ENCODE data around the gene RBP3.

Gene RBP3

DNA sequence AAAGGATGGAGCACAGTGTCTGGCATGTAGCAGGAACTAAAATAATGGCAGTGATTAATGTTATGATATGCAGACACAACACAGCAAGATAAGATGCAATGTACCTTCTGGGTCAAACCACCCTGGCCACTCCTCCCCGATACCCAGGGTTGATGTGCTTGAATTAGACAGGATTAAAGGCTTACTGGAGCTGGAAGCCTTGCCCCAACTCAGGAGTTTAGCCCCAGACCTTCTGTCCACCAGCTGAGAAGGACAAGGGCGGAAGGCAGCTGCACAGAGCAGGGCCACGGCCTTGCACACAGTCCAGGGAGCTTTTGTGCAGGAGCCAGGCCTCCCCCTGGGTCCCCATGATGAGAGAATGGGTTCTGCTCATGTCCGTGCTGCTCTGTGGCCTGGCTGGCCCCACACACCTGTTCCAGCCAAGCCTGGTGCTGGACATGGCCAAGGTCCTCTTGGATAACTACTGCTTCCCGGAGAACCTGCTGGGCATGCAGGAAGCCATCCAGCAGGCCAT is at the start of gene RBP3:
RBP3 (plus strand) TSS at position 226 of the 514 bp plus-strand sequence; CDS start at position 348, 122 bp downstream.
- no peak for DNase-seq (ENCODE audit: low read depth in 3 of 3, low spot score in 1 of 3)

- DNase-seq (ENCODE audit: low read depth in 3 of 3, low spot score in 1 of 3): no peak
These were observed 49.4 kb upstream of the RBP3 start for GRCh38 chr10:47298715-47299114.

- DNase-seq (ENCODE audit: low read depth in 3 of 3, low spot score in 1 of 3): no peak
These were observed 48.3 kb upstream of the RBP3 start, which contains the start of gene GDF10 for GRCh38 chr10:47299611-47300428. TSS of gene GDF10 (plus strand) at chr10:47300197. CDS start at chr10:47300652, 455 bp downstream.

- no peak for DNase-seq (ENCODE audit: low read depth in 3 of 3, low spot score in 1 of 3)
These were observed 47.7 kb upstream of the RBP3 start for GRCh38 chr10:47300429-47300931.

DNA sequence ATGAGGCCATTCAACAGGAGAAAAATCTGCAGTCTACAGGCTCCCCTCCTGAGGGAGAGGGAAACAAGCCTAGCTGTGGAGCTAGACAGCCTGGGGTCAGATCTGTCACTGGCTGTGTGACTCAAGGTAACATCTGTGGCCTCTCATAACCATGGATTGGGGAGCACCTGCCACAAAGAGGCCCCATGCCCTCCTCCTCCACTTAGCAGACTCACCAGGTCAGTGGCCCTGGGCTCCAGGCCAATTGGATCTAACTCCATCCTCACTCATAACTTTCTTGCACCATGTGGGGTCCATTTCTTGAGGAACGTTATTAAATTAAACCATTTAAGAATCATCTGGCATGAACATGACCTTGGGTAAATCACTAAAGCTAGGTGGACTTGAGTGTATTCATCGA is 46.3 kb upstream of the RBP3 start:
- DNase-seq (ENCODE audit: low read depth in 3 of 3, low spot score in 1 of 3): no peak

- DNase-seq (ENCODE audit: low read depth in 3 of 3, low spot score in 1 of 3): no peak
These were observed 45.1 kb upstream of the RBP3 start for GRCh38 chr10:47303105-47303504.

DNA sequence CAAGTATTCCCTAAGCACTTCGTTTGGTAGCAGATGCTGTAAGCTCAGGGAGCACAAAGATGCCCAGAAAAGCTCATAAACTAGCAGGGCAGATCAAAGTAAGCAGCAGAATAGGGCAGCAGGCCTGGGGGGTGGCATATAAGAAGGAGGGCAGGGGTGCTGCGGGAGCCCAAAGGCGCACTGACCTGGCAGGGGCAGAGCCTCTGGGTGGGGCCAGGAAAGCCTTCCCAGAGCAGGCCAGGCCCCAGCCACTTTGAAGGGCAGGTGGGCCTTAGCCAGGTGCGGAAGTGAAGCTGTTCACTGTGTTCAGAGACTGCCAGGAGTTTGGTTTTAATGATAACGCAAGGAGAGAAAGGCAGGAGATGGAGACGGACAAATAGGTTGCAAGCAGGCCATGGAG is 44.3 kb upstream of the RBP3 start:
- no peak for DNase-seq (ENCODE audit: low read depth in 3 of 3, low spot score in 1 of 3)

GRCh38 chr10:47305566-47305965 is 42.6 kb upstream of the RBP3 start:
- no peak for DNase-seq (ENCODE audit: low read depth in 3 of 3, low spot score in 1 of 3)

- DNase-seq (ENCODE audit: low read depth in 3 of 3, low spot score in 1 of 3): no peak
These were observed 41.6 kb upstream of the RBP3 start for GRCh38 chr10:47306387-47307210.

DNA sequence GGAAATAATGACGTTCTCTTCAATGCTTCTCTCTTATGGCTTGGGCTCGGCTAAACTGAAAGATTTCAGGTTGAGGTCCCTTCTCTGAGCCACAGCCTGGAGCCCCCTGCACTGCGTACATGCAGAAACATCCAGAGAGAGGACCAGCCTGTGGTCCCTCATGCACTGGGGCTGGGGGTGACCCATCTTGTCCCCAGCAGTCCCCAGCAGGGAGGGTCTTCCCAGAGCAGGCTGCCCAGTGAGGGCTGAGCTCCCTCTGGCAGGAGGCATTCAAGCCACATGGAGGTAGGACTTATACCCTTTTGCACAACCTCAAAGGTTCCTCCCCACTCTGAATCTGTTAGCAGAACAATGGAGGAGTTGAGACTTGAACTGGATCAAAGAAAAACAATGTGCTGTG is 40.8 kb upstream of the RBP3 start:
- no peak for DNase-seq (ENCODE audit: low read depth in 3 of 3, low spot score in 1 of 3)

DNA sequence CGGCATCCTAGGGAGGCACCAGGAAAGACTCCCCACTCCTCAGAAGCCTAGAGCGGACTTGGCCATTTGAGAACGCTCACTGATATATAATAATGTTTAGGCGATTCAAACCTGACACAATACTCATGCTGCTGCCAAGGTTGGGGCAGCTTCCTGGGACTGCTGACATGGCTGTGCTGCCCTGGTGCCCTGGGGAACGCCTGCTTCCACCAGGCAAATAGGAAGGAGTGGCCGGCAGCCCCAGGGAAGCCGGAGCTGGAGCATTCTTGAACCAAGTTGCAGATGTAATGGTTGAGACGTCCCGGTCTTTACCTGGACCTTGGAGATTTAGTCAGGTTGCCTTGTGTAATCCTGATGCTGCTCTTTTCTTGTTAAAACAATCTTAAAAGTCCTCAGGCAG is 39.4 kb upstream of the RBP3 start:
- DNase-seq (ENCODE audit: low read depth in 3 of 3, low spot score in 1 of 3): no peak

GRCh38 chr10:47309408-47310089 is 38.6 kb upstream of the RBP3 start:
- no peak for DNase-seq (ENCODE audit: low read depth in 3 of 3, low spot score in 1 of 3)

GRCh38 chr10:47310090-47310505 is 38.1 kb upstream of the RBP3 start:
- DNase-seq (ENCODE audit: low read depth in 3 of 3, low spot score in 1 of 3): no peak

DNA sequence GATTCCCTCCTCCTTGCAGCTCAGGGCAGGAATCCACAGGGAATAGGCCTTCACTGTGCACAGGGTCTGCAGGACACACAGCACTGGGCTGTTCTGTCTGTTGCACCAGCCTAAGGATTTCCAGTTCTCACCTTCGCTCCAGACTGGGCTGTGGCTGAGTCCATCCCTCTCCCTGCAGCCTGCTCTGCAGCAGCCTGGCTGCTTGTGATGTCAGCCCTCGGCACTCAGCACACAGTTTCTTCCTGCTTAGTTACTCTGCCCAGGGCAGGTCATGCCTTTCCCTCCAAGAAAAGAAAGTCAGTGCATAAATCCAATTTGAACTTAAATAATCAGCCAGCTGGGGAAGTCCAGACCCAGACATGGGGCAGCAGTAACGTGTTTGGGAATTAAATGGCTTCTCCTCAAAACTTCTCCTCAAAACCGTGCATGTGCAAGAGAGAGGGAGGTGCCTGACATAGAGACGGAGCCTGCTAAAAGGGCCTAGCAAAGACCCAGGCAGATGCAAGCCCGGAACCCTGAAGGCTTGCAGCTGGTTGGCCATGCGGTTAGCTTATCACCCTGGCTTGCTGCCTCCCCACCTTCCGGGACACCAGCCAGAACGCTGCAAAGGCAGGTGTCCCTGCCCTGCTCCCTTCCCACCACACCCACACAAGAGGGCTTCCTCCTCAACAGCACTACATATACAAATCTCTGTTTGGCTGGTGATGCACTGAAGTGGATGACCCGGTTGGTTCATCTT is 36.8 kb upstream of the RBP3 start:
- DNase-seq (ENCODE audit: low read depth in 3 of 3, low spot score in 1 of 3): peak in 2 of 3 donors; percentile 20 to 27

- peak; percentile 63 to 81 (median 68) for DNase-seq (ENCODE audit: low read depth in 3 of 3, low spot score in 1 of 3)
These were observed 36.1 kb upstream of the RBP3 start for GRCh38 chr10:47311932-47312662.

DNA sequence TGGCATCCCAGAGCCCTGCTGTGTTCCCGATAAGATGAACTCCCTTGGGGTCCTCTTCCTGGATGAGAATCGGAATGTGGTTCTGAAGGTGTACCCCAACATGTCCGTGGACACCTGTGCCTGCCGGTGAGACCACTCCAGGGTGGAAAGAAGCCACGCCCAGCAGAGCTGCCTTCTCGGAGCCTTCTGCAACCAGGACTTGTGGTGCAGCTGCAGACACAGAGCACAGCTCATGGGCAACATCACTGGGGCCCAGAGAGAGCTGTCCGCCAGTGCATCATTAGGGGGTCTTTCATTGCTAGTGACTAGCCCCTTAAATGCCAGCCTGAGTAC is 35.5 kb upstream of the RBP3 start:
- no peak for DNase-seq (ENCODE audit: low read depth in 3 of 3, low spot score in 1 of 3)

- DNase-seq (ENCODE audit: low read depth in 3 of 3, low spot score in 1 of 3): no peak
These were observed 33.7 kb upstream of the RBP3 start for GRCh38 chr10:47314416-47314970.

DNA sequence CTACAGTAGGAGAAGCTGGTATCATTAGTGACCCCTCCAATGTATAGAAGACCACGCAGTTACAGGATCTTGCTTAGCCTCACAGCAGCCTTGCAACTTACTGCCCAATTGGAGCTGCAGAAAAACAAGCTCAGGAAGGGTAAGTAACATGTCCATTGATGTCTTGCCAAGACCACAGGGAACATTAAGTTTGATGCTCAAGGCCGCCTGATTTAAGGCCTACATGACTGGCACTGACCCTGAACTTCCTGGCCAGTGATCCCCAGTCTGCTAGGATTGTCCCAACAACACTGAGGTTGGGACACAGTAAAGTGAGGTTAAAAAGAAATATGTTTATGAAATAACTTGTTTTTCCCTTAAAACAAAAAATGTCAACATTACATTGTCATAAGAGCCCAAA is 32.7 kb upstream of the RBP3 start:
- no peak for DNase-seq (ENCODE audit: low read depth in 3 of 3, low spot score in 1 of 3)

- no peak for DNase-seq (ENCODE audit: low read depth in 3 of 3, low spot score in 1 of 3)
These were observed 32.0 kb upstream of the RBP3 start for GRCh38 chr10:47316131-47316530.

- no peak for DNase-seq (ENCODE audit: low read depth in 3 of 3, low spot score in 1 of 3)
These were observed 30.9 kb upstream of the RBP3 start for GRCh38 chr10:47317251-47317650.

All from stimulated activated CD4-positive, alpha-beta T cell treated with anti-CD3 and anti-CD28 coated beads, TNF-alpha, amount 100 ng/mL, for 1 hour (primary cell).